HK-2 (cell line): ENCODE data around the gene HPS4.
"Not testable (repeated sequence)": the region's sequence is repeated elsewhere in the genome, so short reads cannot be mapped to it uniquely, and the experiment has no call there.

Experiments used
- DNase-seq: peaks from one replicate; pipeline ENCODE4 v3.0.0-alpha.2; 2018; ENCODE audit not compliant: unreplicated experiment

The HPS4 gene

DNA sequence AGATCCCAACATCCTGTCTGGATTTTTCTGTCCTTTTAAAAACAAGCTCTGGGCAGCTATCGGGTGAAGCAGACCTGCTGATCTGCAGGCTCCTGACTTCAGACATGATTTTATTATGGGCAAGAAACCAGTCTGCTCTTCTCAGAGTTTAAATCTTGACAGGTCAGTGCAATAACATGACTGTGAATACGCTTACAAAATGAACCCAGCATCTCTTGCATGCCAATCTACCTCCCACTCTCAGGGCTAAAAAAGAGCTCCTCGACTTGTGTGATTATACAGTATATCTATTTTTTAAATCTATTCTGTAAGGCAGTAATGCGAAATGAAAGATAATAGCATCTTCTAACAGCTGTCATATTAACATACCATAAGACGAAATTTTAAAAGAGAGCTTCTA lies 73.2 kb downstream of the HPS4 start:
- DNase-seq = no peak

DNA sequence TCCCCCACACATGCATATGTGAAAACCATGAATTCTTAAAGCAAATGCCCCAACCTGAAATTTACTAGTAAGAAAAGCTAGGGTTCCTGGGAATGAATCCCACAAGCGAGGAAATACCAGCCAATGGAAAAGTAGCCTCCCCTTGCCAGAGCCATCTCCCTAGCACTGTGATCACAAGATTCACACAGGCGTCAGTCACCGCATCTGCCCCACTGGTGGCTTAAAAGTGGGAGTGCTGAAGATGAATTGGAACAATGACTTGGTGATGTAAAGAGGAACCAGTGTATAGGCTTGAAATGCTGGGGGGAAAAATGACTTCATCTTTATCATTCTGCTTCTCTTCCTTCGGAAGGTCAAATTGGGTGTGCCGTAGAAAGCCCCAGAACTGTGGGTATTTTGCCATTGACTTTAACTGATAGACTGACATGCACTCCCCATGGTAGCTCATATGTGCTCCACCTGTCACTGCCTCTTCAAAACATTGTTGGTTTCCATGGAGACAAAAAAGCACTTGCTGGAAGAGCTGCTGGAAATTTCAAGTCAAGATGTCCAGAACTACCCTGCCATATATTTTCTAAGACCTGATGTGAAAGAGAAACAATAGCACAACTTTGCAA lies 73.8 kb downstream of the HPS4 start:
- no peak for DNase-seq

DNA sequence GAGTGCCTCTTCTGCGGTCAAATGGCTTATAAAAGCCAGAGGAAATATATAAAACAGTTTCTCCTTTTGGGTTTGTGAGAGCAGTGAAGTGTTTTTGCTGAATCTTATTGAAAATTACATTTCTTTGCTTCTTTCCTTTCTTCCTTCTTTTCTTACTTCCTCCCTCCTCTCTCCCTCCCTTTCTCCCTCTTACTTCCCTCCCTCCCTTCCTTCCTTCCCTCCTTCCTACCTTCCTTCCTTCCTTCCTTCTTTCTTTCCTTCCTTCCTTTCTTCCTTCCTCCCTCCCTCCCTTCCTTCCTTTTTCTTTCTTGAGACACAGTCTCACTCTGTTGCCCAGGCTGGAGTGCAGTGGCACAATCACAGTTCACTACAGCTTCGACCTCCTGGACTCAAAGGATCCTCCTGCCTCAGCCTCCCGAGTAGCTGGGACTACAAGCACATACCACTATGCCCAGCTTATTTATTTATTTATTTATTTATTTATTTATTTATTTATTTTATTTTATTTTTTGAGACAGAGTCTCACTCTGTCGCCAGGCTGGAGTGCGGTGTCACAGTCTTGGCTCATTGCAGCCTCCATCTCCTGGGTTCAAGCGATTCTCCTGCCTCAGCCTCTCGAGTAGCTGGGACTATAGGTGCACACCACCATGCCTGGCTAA lies 74.9 kb downstream of the HPS4 start:
- DNase-seq = not testable (repeated sequence)

DNA sequence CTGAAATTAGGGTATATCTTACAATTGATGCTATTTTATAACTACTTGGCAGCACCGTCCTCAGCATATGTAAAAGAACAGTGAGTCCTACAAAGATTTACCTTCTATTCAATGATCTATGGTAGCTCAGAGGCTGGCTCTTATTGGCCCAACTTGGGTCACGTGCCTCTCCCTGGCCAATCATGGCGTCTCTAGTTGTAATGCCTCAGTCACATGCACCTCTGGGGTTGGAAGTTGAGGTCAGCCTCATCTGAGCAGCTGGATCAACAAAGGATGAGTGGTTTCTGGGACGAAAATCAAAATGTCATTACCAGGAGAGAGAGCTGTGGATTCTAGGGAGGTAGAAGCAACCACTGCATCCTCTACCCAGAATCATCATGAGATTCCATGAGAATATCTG lies 77.5 kb downstream of the HPS4 start:
- no peak for DNase-seq

DNA sequence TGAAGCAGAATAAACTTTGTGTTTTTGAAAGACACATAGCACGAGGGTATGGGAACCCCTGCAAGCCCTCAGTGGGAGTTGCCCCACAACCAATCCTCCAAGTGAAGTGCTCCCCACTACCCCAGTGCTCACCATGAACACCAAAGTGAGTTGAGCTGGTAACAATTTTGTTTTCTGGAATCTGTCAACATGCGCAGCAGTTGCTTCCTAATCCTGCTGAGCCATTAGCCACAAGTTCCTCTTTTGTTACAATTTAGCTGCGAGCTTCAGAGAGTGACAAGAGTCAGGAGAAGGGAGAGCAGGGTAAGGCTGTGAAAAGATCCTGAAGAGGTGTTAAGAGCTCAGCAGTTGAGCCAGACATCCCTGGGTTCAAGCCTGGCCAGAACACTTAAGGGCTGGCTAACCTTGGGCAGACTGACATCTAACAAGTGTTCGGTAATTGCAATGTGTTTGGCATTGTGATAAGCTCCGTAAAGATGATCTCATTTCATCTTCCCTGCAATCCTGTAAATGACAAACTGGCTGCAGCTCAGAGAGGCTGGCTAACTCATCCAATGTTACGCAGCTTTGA lies 78.6 kb downstream of the HPS4 start:
- no peak for DNase-seq

DNA sequence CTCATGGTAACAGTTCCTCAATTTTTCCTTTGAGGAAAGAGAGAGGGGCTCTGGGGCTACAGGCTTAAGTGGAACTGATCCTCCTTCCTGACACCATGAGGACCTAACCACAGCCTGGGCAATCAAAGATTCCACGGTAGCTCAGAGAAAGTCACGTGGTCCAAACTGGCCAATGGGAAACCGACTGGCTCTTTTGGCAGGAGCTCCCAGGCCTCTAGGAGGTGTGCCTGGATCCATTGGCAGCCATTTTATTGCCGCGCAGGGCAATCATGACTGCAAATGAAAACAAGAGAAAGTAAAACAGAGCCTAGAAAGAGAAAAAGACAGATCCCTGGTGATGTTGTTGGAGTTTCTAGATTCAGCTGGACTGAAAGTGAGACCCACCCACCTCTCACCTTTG lies 81.9 kb downstream of the HPS4 start:
- no peak for DNase-seq
